Mesenchymal stem cell (in vitro differentiated cells and primary cell): ENCODE data around the gene MEOX1. TPM values are rescaled to one million over a fixed set of nuclear protein-coding genes. Genes with fewer than 3 reads are reported as not detected.

Source experiments
- DNase-seq: peaks from one replicate; pipeline ENCODE4 v3.0.0-alpha.2; 2013
- H2AFZ ChIP-seq: one replicate; pipeline ENCODE4 v1.6.1; 2013; ENCODE audit warnings: low read depth, mild to moderate bottlenecking, control low read depth, inconsistent platforms, low read length, moderate library complexity
- H2AK5ac ChIP-seq: 2 replicates; pipeline ENCODE4 v1.6.1; 2013; ENCODE audit warnings: low read length, moderate library complexity, mild to moderate bottlenecking, inconsistent platforms; ENCODE audit not compliant: severe bottlenecking
- H2BK120ac ChIP-seq: one replicate; pipeline ENCODE4 v1.6.1; 2013; ENCODE audit warnings: low read depth, mild to moderate bottlenecking, inconsistent platforms, low read length, moderate library complexity
- H2BK12ac ChIP-seq, 2 experiments: one replicate each; pipeline ENCODE4 v1.6.1; 2013; ENCODE audit warnings: inconsistent platforms in 2 of 2, low read length in 2 of 2, mild to moderate bottlenecking in 2 of 2, moderate library complexity in 2 of 2, control low read depth in 1 of 2
- H2BK15ac ChIP-seq: one replicate; pipeline ENCODE4 v1.6.1; 2013; ENCODE audit warnings: mild to moderate bottlenecking, low read depth, inconsistent platforms; ENCODE audit not compliant: poor library complexity, severe bottlenecking
- H2BK5ac ChIP-seq: 2 replicates; pipeline ENCODE4 v1.6.1; 2013; ENCODE audit warnings: low read depth, mild to moderate bottlenecking, low read length, control low read depth, inconsistent platforms; ENCODE audit not compliant: poor library complexity, severe bottlenecking
- H3K14ac ChIP-seq, 2 experiments: one replicate each; pipeline ENCODE4 v1.6.1; 2013; ENCODE audit warnings: inconsistent platforms in 2 of 2, low read length in 2 of 2, control low read depth in 1 of 2, mild to moderate bottlenecking in 1 of 2, moderate library complexity in 1 of 2
- H3K18ac ChIP-seq, 2 experiments: one replicate each; pipeline ENCODE4 v1.6.1; 2013; ENCODE audit warnings: inconsistent platforms in 2 of 2, low read length in 2 of 2, control low read depth in 1 of 2, low read depth in 1 of 2, mild to moderate bottlenecking in 1 of 2
- H3K23ac ChIP-seq, 2 experiments: one replicate each; pipeline ENCODE4 v1.6.1; 2013; ENCODE audit warnings: inconsistent platforms in 2 of 2, low read length in 2 of 2, mild to moderate bottlenecking in 2 of 2, moderate library complexity in 2 of 2, control low read depth in 1 of 2
- H3K27ac ChIP-seq: 2 replicates; pipeline ENCODE4 v1.5.1; 2013; ENCODE audit warnings: mild to moderate bottlenecking, moderate library complexity, low read length, control low read depth, inconsistent platforms; ENCODE audit not compliant: poor library complexity, severe bottlenecking
- H3K27me3 ChIP-seq, 2 experiments: 2 replicates each; pipeline versions ENCODE4 v1.6.1 to v1.7.0; 2013; ENCODE audit warnings: low read length in 2 of 2, mild to moderate bottlenecking in 2 of 2, moderate library complexity in 2 of 2, control low read depth in 1 of 2, inconsistent platforms in 1 of 2; ENCODE audit not compliant: control insufficient read depth in 1 of 2, insufficient read depth in 1 of 2
- H3K36me3 ChIP-seq, 2 experiments: 2 replicates each; pipeline versions ENCODE4 v1.6.1 to v1.7.0; 2013; ENCODE audit warnings: low read length in 2 of 2, control low read depth in 1 of 2, inconsistent platforms in 1 of 2, low read depth in 1 of 2, mild to moderate bottlenecking in 1 of 2; ENCODE audit not compliant: insufficient read depth in 2 of 2, control insufficient read depth in 1 of 2
- H3K4ac ChIP-seq, 2 experiments: one replicate each; pipeline ENCODE4 v1.6.1; 2013; ENCODE audit warnings: inconsistent platforms in 2 of 2, low read length in 2 of 2, mild to moderate bottlenecking in 2 of 2, moderate library complexity in 2 of 2, control low read depth in 1 of 2, low read depth in 1 of 2
- H3K4me1 ChIP-seq: 2 replicates; pipeline ENCODE4 v1.6.1; 2013; ENCODE audit warnings: low read depth, low read length, control low read depth; ENCODE audit not compliant: control insufficient read depth, insufficient read depth
- H3K4me2 ChIP-seq: 2 replicates; pipeline ENCODE4 v1.6.1; 2013; ENCODE audit warnings: low read length, mild to moderate bottlenecking, inconsistent platforms; ENCODE audit not compliant: poor library complexity, severe bottlenecking
- H3K4me3 ChIP-seq, 2 experiments: 2 replicates each; pipeline versions ENCODE4 v1.5.1 to v1.7.0; 2013; ENCODE audit warnings: low read length in 2 of 2, mild to moderate bottlenecking in 2 of 2, control low read depth in 1 of 2, low read depth in 1 of 2; ENCODE audit not compliant: insufficient read depth in 1 of 2
- H3K79me1 ChIP-seq: replicated peaks from 2 replicates; pipeline ENCODE4 v1.6.1; 2013; ENCODE audit warnings: mild to moderate bottlenecking, control low read depth, low read length, inconsistent platforms; ENCODE audit not compliant: poor library complexity, severe bottlenecking
- H3K9ac ChIP-seq: 2 replicates; pipeline ENCODE4 v1.7.0; 2013; ENCODE audit warnings: mild to moderate bottlenecking, low read length, moderate library complexity
- H3K9me3 ChIP-seq: 2 replicates; pipeline ENCODE4 v1.7.0; 2013; ENCODE audit warnings: mild to moderate bottlenecking, low read length; ENCODE audit not compliant: control insufficient read depth
- H4K8ac ChIP-seq: one replicate; pipeline ENCODE4 v1.6.1; 2013; ENCODE audit warnings: inconsistent platforms, mild to moderate bottlenecking, low read length, moderate library complexity
- H4K91ac ChIP-seq: one replicate; pipeline ENCODE4 v1.6.1; 2013; ENCODE audit warnings: mild to moderate bottlenecking, low read length, inconsistent platforms
- WGBS: methylation state at CpG from one replicate; pipeline ENCODE4 v1.1.7; 2013; ENCODE audit warnings: mixed read lengths; 5-methylcytosine and 5-hydroxymethylcytosine counted together
- small RNA-seq: library from polyadenylated mRNA; stranded (forward); fragments of <200 nt; extraction: miRNeasy Mini kit (QIAGEN cat#:217004); gene quantifications from one replicate; pipeline ENCODE3, GENCODE V24; 2013; ENCODE audit warnings: low read depth

Gene MEOX1

GRCh38 chr17:43595466-43595865 is 66.3 kb downstream of the MEOX1 start:
- Histone ChIP-seq H3K36me3 (no peaks in the 10 kb centered on the region), H2AFZ (no peak overlapping the region), H2BK15ac (no peak overlapping the region), H3K18ac (no peak overlapping the region), H3K4me2 (no peak overlapping the region), H4K8ac (no peak overlapping the region), H2BK12ac (no peak overlapping the region), H3K4me3 (no peak overlapping the region), H3K23ac (no peak overlapping the region), H2BK120ac (no peak overlapping the region), H2AK5ac (no peak overlapping the region), H3K4ac (no peak overlapping the region), H4K91ac (no peak overlapping the region), H3K4me1 (peaks cover 9% of the 10 kb centered on the region), H3K27ac (no peak overlapping the region), H3K27me3 (peaks cover 8 to 15% of the 10 kb centered on the region in 2 experiments), H3K9ac (no peak overlapping the region), H3K9me3 (no peaks in the 10 kb centered on the region), H3K14ac (no peak overlapping the region), H3K79me1 (no peaks in the 10 kb centered on the region), H2BK5ac (no peak overlapping the region)
- 76% methylated on average over 4 of the region's 4 CpGs for WGBS
- no peak for DNase-seq

DNA sequence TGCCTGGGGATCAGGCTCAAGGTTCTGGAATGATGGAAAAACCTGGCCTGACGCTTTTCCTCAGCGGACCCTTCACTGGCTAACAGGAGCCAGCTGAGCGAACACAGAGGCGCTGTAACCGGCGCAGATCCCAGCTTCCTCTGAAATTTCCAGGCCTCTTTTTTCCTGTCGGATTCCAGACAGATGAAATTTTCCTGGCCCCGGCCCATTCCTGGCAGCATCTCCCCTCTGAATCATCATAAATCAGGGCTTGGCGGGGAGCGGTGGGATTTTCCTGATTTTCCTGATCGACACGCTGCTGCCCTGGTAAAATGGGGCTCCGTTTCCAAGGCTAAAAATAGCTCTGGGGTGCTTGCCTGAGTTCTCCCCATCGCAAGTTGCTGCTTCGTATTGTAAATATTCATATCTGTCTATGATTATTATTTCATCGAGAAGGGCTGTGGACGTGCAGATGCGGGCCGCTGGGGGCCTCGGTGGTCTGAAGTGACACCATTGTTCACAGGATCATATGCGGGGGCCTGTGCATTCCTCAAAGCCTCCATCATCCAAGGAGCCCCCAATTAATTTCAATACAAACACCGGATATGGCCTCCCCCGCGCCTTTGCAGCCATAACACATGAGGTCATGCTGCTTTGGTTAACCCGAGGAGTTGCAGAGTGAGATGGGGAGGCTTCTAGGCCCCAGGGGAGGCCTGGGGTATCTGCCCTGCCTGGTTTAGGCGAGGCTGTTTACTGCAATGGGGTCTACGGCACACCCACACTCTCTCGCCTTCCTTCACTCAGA is 69.8 kb downstream of the MEOX1 start:
- H3K4me1 ChIP-seq, result peaks cover 9% of the 10 kb centered on the region
- H4K8ac ChIP-seq, result peak overlapping the region; percentile 76
- peak; percentile 66 for DNase-seq
- H3K4me2 ChIP-seq, result peak overlapping the region; percentile 49
- H4K91ac ChIP-seq, result peak overlapping the region; percentile 15
- no peak overlapping the region for H2BK15ac ChIP-seq
- no peak overlapping the region for H3K14ac ChIP-seq
- H3K9me3 ChIP-seq, result no peaks in the 10 kb centered on the region
- H3K9ac ChIP-seq, result peak overlapping the region; percentile 77
- H2BK120ac ChIP-seq, result no peak overlapping the region
- H3K18ac ChIP-seq, result peak overlapping the region; percentile 32 to 57
- H3K27ac ChIP-seq, result peak overlapping the region; percentile 79
- peak overlapping the region; percentile 46 for H2BK5ac ChIP-seq
- H2BK12ac ChIP-seq, result no peak overlapping the region
- no peak overlapping the region for H2AFZ ChIP-seq
- H3K4me3 ChIP-seq, result peak overlapping the region in 1 of 2 experiments; percentile 68
- H2AK5ac ChIP-seq, result no peak overlapping the region
- 48% methylated on average over 26 of the region's 28 CpGs for WGBS
- H3K36me3 ChIP-seq, result no peaks in the 10 kb centered on the region
- no peak overlapping the region for H3K23ac ChIP-seq
- peak overlapping the region in 1 of 2 experiments; percentile 76 for H3K4ac ChIP-seq
- no peaks in the 10 kb centered on the region for H3K79me1 ChIP-seq
- H3K27me3 ChIP-seq, result peaks cover 4 to 8% of the 10 kb centered on the region in 2 experiments

- no peak overlapping the region for H3K23ac ChIP-seq
- DNase-seq, result no peak
- H4K91ac ChIP-seq, result no peak overlapping the region
- H2BK15ac ChIP-seq, result no peak overlapping the region
- H3K79me1 ChIP-seq, result no peaks in the 10 kb centered on the region
- H3K36me3 ChIP-seq, result no peaks in the 10 kb centered on the region
- no peak overlapping the region for H2BK5ac ChIP-seq
- H3K4me2 ChIP-seq, result no peak overlapping the region
- peak overlapping the region; percentile 77 for H3K9ac ChIP-seq
- H3K18ac ChIP-seq, result no peak overlapping the region
- H3K27me3 ChIP-seq, result peaks cover 0 to 4% of the 10 kb centered on the region in 2 experiments
- H3K4ac ChIP-seq, result no peak overlapping the region
- H3K9me3 ChIP-seq, result no peaks in the 10 kb centered on the region
- H3K4me1 ChIP-seq, result peaks cover 9% of the 10 kb centered on the region
- peak overlapping the region in 1 of 2 experiments; percentile 27 for H3K4me3 ChIP-seq
- H3K27ac ChIP-seq, result peak overlapping the region; percentile 79
- 93% methylated on average over 3 of the region's 3 CpGs for WGBS
- H3K14ac ChIP-seq, result no peak overlapping the region
- no peak overlapping the region for H2AK5ac ChIP-seq
- H2AFZ ChIP-seq, result no peak overlapping the region
- no peak overlapping the region for H4K8ac ChIP-seq
- no peak overlapping the region for H2BK12ac ChIP-seq
- no peak overlapping the region for H2BK120ac ChIP-seq
These were observed 70.7 kb downstream of the MEOX1 start for GRCh38 chr17:43591001-43591400.

Small RNA genes lying within 50 kb of the gene (small RNA-seq; reads per million reads assigned to genes)
- gene RF00017, result not detected
